IPS-15b (cell line): ENCODE data around the gene PCDHA11.

Experiments
- H3K27me3 ChIP-seq: one replicate; pipeline ENCODE4 v1.6.1; 2013; ENCODE audit warnings: low read length; ENCODE audit not compliant: control insufficient read depth, insufficient read depth
- H3K36me3 ChIP-seq: one replicate; pipeline ENCODE4 v1.6.1; 2013; ENCODE audit warnings: low read length; ENCODE audit not compliant: control insufficient read depth, insufficient read depth
- H3K4me1 ChIP-seq: one replicate; pipeline ENCODE4 v1.6.1; 2013; ENCODE audit warnings: mild to moderate bottlenecking, low read length; ENCODE audit not compliant: control insufficient read depth, insufficient read depth
- H3K4me3 ChIP-seq: one replicate; pipeline ENCODE4 v1.5.1; 2013; ENCODE audit warnings: low read depth, low read length
- H3K9ac ChIP-seq: one replicate; pipeline ENCODE4 v1.6.1; 2013; ENCODE audit warnings: low read depth, mild to moderate bottlenecking, low read length
- H3K9me3 ChIP-seq: one replicate; pipeline ENCODE4 v1.6.1; 2013; ENCODE audit warnings: mild to moderate bottlenecking, low read length; ENCODE audit not compliant: control insufficient read depth, insufficient read depth

PCDHA11 gene

GRCh38 chr5:140883927-140884697, 15.4 kb downstream of the PCDHA11 start:
- H3K9ac ChIP-seq: no peak overlapping the region
- H3K27me3 ChIP-seq: no peaks in the 10 kb centered on the region
- H3K4me1 ChIP-seq: no peaks in the 10 kb centered on the region
- no peak overlapping the region for H3K4me3 ChIP-seq
- no peaks in the 10 kb centered on the region for H3K9me3 ChIP-seq
- no peaks in the 10 kb centered on the region for H3K36me3 ChIP-seq

- Histone ChIP-seq H3K9me3 (no peaks in the 10 kb centered on the region), H3K4me1 (no peaks in the 10 kb centered on the region), H3K4me3 (no peak overlapping the region), H3K36me3 (no peaks in the 10 kb centered on the region), H3K9ac (no peak overlapping the region), H3K27me3 (no peaks in the 10 kb centered on the region)
Measured at GRCh38 chr5:140916325-140916724, 47.6 kb downstream of the PCDHA11 start.
